Retinal pigment epithelial cell (primary cell): ENCODE data around the gene CENPF.
"Not testable (repeated sequence)": the region's sequence is repeated elsewhere in the genome, so short reads cannot be mapped to it uniquely, and the experiment has no call there.

Source experiments
- DNase-seq: peaks from one replicate; pipeline ENCODE4 v3.0.0-alpha.2; 2010; ENCODE audit warnings: low read depth
- H3K4me3 ChIP-seq: 2 replicates; pipeline ENCODE4 v1.5.1; 2011; ENCODE audit warnings: mild to moderate bottlenecking, low read length, control low read depth, moderate library complexity
- TF ChIP-seq, protein P1 (sequence below): conservative IDR thresholded peaks from 2 replicates; pipeline ENCODE4 v1.5.1; 2011; ENCODE audit warnings: low read depth, low read length, control low read depth, inconsistent platforms

The CENPF gene

DNA sequence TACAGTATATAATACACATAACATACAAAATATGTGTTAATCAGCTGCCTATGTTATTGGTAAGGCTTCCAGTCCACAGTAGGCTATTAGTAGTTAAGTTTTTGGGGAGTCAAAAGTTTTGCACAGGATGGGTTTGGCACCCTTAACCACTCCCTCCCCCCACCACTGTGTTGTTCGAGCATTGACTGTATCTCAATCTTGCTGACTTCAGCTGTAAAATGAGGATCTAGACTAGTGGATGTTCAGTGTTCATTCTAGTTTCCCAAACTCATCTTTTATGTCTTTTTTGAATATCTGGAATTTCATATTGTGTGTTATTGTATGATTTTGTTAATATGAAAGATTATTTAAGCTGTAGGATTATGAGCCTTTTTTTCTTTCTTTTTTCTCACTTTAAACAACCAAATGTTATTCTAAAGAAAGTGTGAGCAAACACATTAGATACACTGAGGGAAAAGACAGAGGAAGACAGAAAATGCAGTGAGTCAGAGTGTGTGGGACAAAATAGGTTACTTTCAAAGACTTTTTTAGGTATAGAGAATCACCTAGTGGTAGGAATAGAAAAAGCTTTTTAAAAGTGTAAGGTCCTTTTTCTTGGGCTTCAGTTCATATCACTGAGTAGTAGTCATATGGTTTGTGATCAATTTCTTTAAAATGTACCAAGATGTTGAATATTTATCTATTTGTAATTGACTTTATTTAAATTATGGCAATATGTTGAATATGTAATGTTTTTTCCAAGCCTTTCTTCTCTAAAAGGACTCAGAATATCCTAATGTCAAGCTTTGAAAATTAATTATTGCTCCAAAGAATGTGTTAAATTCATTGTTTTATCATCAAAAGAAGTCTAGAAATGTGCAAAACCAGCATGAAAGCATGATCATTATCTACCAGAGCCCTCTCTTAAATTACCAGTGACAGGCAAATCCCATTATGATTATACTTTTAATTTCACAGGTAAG lies 17.9 kb upstream of the CENPF start:
- no peak for DNase-seq
- TF ChIP-seq, protein P1, sequence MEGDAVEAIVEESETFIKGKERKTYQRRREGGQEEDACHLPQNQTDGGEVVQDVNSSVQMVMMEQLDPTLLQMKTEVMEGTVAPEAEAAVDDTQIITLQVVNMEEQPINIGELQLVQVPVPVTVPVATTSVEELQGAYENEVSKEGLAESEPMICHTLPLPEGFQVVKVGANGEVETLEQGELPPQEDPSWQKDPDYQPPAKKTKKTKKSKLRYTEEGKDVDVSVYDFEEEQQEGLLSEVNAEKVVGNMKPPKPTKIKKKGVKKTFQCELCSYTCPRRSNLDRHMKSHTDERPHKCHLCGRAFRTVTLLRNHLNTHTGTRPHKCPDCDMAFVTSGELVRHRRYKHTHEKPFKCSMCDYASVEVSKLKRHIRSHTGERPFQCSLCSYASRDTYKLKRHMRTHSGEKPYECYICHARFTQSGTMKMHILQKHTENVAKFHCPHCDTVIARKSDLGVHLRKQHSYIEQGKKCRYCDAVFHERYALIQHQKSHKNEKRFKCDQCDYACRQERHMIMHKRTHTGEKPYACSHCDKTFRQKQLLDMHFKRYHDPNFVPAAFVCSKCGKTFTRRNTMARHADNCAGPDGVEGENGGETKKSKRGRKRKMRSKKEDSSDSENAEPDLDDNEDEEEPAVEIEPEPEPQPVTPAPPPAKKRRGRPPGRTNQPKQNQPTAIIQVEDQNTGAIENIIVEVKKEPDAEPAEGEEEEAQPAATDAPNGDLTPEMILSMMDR: peak; percentile 73
- H3K4me3 ChIP-seq: no peak overlapping the region

DNA sequence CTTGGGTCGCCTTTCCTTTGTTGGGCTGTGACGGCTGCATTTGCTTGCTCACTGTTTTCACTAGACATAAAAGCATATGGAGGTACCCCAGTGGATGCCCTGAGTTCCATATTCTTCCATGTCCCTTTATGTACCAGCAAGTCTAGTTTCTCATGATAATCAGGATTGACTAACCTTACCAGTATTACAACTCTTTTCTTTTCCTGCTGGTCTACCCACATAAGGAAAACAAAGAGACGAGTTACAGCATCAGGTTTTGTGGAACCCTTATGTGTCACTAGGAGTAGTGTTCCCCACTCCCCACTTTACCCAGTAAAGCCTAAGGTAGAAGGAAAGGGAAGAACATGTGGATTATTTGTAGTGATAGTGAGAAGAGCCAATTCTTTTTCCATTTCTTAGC lies 16.4 kb upstream of the CENPF start:
- no peak for DNase-seq
- no peak overlapping the region for H3K4me3 ChIP-seq
- TF ChIP-seq, protein P1: no peak

DNA sequence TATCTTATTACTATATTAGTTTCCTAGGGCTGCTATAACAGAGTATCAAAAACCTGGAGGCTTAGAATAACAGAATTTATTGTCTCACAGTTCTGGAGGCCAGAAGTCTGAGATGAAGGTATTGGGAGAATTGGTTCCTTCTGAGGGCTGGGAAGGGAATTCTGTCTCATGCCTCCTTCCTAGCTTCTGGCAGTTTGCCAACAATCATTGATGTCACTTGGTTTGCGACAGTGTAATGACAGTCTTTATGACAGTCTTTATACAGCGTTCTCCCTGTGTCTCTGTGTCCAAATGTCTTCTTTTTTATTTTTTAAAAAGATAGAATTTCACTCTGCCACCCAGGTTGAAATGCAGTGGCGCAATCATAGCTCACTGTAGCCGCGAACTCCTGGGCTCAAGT lies 15.8 kb upstream of the CENPF start:
- DNase-seq: no peak

DNA sequence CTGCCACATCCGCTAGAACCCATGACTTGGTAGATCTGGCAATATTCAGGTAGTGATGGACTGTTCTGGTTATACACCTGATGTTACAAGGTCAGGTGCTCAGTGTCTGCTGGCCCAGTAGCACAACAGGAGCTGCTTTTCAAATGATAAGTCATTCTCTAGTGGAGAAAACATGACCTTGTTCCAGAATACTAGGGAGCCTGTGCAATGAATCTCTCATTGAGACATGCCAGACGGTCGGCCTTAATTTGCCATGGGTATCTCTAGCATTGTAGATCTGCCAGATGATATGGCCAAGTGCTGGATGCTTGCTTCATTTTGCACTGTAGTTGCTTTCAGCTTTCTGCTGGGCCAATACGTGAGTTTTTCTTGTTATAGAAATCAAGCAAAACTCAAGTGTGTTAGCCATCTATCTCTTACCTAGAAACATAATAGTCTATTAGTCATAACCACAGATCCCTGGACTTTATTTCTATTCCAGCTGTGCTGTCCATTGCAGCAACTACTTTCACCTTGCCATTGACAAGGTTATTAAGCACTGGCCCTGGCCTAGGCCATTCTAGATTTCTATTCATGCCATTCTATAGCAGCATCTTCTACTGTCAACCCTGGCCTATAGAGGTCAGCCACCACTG lies 13.9 kb upstream of the CENPF start:
- no peak for DNase-seq
- H3K4me3 ChIP-seq: no peak overlapping the region
- TF ChIP-seq, protein P1: no peak

More for the DNA sequence above, 15.8 kb upstream of the CENPF start:
- H3K4me3 ChIP-seq: no peak overlapping the region
- TF ChIP-seq, protein P1: no peak

GRCh38 chr1:214590696-214591095 lies 12.3 kb upstream of the CENPF start:
- DNase-seq: no peak
- TF ChIP-seq, protein P1: no peak
- H3K4me3 ChIP-seq: no peak overlapping the region

DNA sequence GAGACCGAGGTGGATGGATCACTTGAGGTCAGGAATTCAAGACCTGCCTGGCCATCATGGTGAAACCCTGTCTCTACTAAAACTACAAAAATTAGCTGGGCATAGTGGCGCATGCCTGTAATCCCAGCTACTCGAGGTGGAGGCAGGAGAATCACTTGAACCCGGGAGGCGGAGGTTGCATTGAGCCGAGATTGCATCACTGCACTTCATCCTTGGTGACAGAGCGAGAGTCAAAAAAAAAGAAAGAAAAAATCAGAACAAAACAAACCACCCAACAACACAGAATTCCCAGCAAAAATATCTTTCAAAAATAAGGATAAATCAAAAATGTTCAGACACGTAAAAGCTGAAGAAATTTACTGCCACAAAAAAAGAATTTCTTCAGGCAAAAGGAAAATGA lies 11.1 kb upstream of the CENPF start:
- DNase-seq, H3K4me3 ChIP-seq: not testable (repeated sequence)

GRCh38 chr1:214593158-214593557 lies 9.8 kb upstream of the CENPF start:
- H3K4me3 ChIP-seq: no peak overlapping the region
- TF ChIP-seq, protein P1: no peak
- no peak for DNase-seq
